ENCODE results near the gene NCEH1. TPM values are rescaled to one million over a fixed set of nuclear protein-coding genes. Genes with fewer than 3 reads are reported as not detected.

Gene NCEH1
- total and polyA plus RNA-seq, 10 of the 15 experiments (the other 5 are each of a cell fraction or from before 2014, with no cell fraction given): 1.8 to 8.1 (median 4.5) TPM

GRCh38 chr3:172641291-172641690 is 69.6 kb downstream of the NCEH1 start:
- H3K27me3 ChIP-seq (replicated peaks in 1 of 2; ENCODE audit: control insufficient read depth in 2 of 2, insufficient read depth in 2 of 2, low read length in 1 of 2): no peaks in the 10 kb centered on the region
- no peak for DNase-seq (ENCODE audit: low read depth, low spot score)
- no peaks in the 10 kb centered on the region for H3K4me1 ChIP-seq (ENCODE audit: control insufficient read depth, insufficient read depth, low read length)
- H3K9ac ChIP-seq (ENCODE audit: control insufficient read depth, insufficient read depth, low read length): no peak overlapping the region
- RAD21 ChIA-PET (ENCODE audit: unreplicated experiment): no interaction called here
- H3K9me3 ChIP-seq (replicated peaks; ENCODE audit: control insufficient read depth, insufficient read depth, low read length): no peaks in the 10 kb centered on the region
- no peak for TF ChIP-seq NR2F1 (conservative IDR thresholded peaks at IDR 0.05)
- TF ChIP-seq CEBPB (IDR thresholded peaks at IDR 0.05; ENCODE audit: borderline replicate concordance in 1 of 2, low read depth in 2 of 2, low read length in 2 of 2): no peak
- no peak for TF ChIP-seq MTA3 (IDR thresholded peaks at IDR 0.05; ENCODE audit: borderline replicate concordance, low read length)
- no peak for TF ChIP-seq MEF2B (IDR thresholded peaks at IDR 0.05; ENCODE audit: partially characterized antibody, poor library complexity, severe bottlenecking)
- TF ChIP-seq USF2 (IDR thresholded peaks at IDR 0.05; ENCODE audit: borderline replicate concordance, low read depth, low read length): no peak
- H3K79me2 ChIP-seq (ENCODE audit: control insufficient read depth, insufficient read depth, low read length): no peaks in the 10 kb centered on the region
- H3K4me3 ChIP-seq: no peak overlapping the region
- H3K27ac ChIP-seq (ENCODE audit: control insufficient read depth, insufficient read depth): no peak overlapping the region
- H4K20me1 ChIP-seq (ENCODE audit: control insufficient read depth, insufficient read depth): no peaks in the 10 kb centered on the region
- H3K36me3 ChIP-seq (ENCODE audit: control insufficient read depth in 2 of 2, insufficient read depth in 2 of 2, low read length in 1 of 2): peaks cover 0 to 3% of the 10 kb centered on the region in 2 experiments; a peak in 2 of 4 replicates
- no peak for ATAC-seq
- SMC1A ChIA-PET (ENCODE audit: uncharacterized antibody, unreplicated experiment): interaction anchor here (0.6 kb wide), 1 partner anchor 10 kb away, joined by 3 read pairs; no protein-coding TSS in a partner anchor
- no peak overlapping the region for H3K4me2 ChIP-seq (ENCODE audit: control insufficient read depth, insufficient read depth)
- no peak overlapping the region for H2AFZ ChIP-seq (ENCODE audit: control insufficient read depth, low read depth, low read length)
- FAIRE-seq: no peak
- in situ Hi-C loops (cut with MboI) (no loop called here), intact Hi-C loops (cut with micrococcal nuclease; ENCODE audit: unreplicated experiment) (no loop called here)
- 87% methylated on average over 5 of the region's 5 CpGs for WGBS (ENCODE audit: insufficient coverage, insufficient replicate concordance, low lambda C conversion rate, missing lambda C conversion rate)
- POLR2A ChIA-PET: no interaction called here
- CTCF ChIA-PET: interaction anchor here (3.1 kb wide), 1 partner anchor 28 kb away, joined by 12 read pairs; no protein-coding TSS in a partner anchor
- no TSS peak for BruUV-seq (replicated peaks)

- ChIA-PET RAD21 (ENCODE audit: unreplicated experiment) (no interaction called here), POLR2A (no interaction called here), CTCF (interaction anchor here (0.7 to 3.1 kb wide), 2 partner anchors 17 to 28 kb away, joined by 3 to 12 read pairs; no protein-coding TSS in a partner anchor), SMC1A (ENCODE audit: uncharacterized antibody, unreplicated experiment) (interaction anchor here (0.6 kb wide), 1 partner anchor 10 kb away, joined by 3 read pairs; no protein-coding TSS in a partner anchor)
- Histone ChIP-seq H3K36me3 (ENCODE audit: control insufficient read depth in 2 of 2, insufficient read depth in 2 of 2, low read length in 1 of 2) (peaks cover 0 to 3% of the 10 kb centered on the region in 2 experiments; a peak in 2 of 4 replicates), H3K4me1 (ENCODE audit: control insufficient read depth, insufficient read depth, low read length) (peaks cover 1% of the 10 kb centered on the region), H3K27me3 (replicated peaks in 1 of 2; ENCODE audit: control insufficient read depth in 2 of 2, insufficient read depth in 2 of 2, low read length in 1 of 2) (no peaks in the 10 kb centered on the region), H3K9ac (ENCODE audit: control insufficient read depth, insufficient read depth, low read length) (no peak overlapping the region), H4K20me1 (ENCODE audit: control insufficient read depth, insufficient read depth) (no peaks in the 10 kb centered on the region), H3K4me3 (no peak overlapping the region), H2AFZ (ENCODE audit: control insufficient read depth, low read depth, low read length) (no peak overlapping the region), H3K79me2 (ENCODE audit: control insufficient read depth, insufficient read depth, low read length) (no peaks in the 10 kb centered on the region), H3K4me2 (ENCODE audit: control insufficient read depth, insufficient read depth) (no peak overlapping the region), H3K9me3 (replicated peaks; ENCODE audit: control insufficient read depth, insufficient read depth, low read length) (no peaks in the 10 kb centered on the region), H3K27ac (ENCODE audit: control insufficient read depth, insufficient read depth) (no peak overlapping the region)
- intact Hi-C loops (cut with micrococcal nuclease; ENCODE audit: unreplicated experiment) (no loop called here), in situ Hi-C loops (cut with MboI) (no loop called here)
- FAIRE-seq: no peak
- ATAC-seq: no peak
- BruUV-seq (replicated peaks): no TSS peak
- no peak for DNase-seq (ENCODE audit: low read depth, low spot score)
- 83% methylated on average over 5 of the region's 5 CpGs for WGBS (ENCODE audit: insufficient coverage, insufficient replicate concordance, low lambda C conversion rate, missing lambda C conversion rate)
- TF ChIP-seq IKZF1 (conservative IDR thresholded peaks at IDR 0.05) (no peak), ATF7 (IDR thresholded peaks at IDR 0.05; ENCODE audit: low read depth) (no peak), BRCA1 (IDR thresholded peaks at IDR 0.05; ENCODE audit: low read depth, low read length) (no peak), CHD4 (IDR thresholded peaks at IDR 0.05) (no peak), HDAC2 (IDR thresholded peaks at IDR 0.05) (no peak), SPI1 (IDR thresholded peaks at IDR 0.05; ENCODE audit: borderline replicate concordance, insufficient read depth, low read depth, low read length) (no peak), ZBTB11 (CRISPR knock-in tag; IDR thresholded peaks at IDR 0.05) (no peak), PAX8 (IDR thresholded peaks at IDR 0.05) (no peak), RAD51 (IDR thresholded peaks at IDR 0.05) (no peak), ZBED1 (IDR thresholded peaks at IDR 0.05; ENCODE audit: borderline replicate concordance) (no peak)
These were observed 70.1 kb downstream of the NCEH1 start for GRCh38 chr3:172640751-172641150.
